IPS-18c (cell line): ENCODE results near the gene ACSS1.

Experiments
- H3K4me3 ChIP-seq: 2 replicates; pipeline ENCODE4 v1.7.0; 2013; ENCODE audit warnings: low read depth, mild to moderate bottlenecking, low read length, moderate library complexity; ENCODE audit not compliant: insufficient read depth
- H3K9me3 ChIP-seq: one replicate; pipeline ENCODE4 v1.6.1; 2013; ENCODE audit warnings: mild to moderate bottlenecking, low read length, moderate library complexity; ENCODE audit not compliant: control insufficient read depth, insufficient read depth

The ACSS1 gene

GRCh38 chr20:24963672-24964505, 94.0 kb downstream of the ACSS1 start:
- Histone ChIP-seq H3K9me3 (no peaks in the 10 kb centered on the region), H3K4me3 (no peak overlapping the region)

GRCh38 chr20:24962510-24962909, 95.4 kb downstream of the ACSS1 start:
- Histone ChIP-seq H3K4me3 (no peak overlapping the region), H3K9me3 (no peaks in the 10 kb centered on the region)

GRCh38 chr20:24962182-24962492, 95.8 kb downstream of the ACSS1 start:
- no peak overlapping the region for H3K4me3 ChIP-seq
- no peaks in the 10 kb centered on the region for H3K9me3 ChIP-seq

GRCh38 chr20:24961384-24962181, 96.4 kb downstream of the ACSS1 start:
- no peaks in the 10 kb centered on the region for H3K9me3 ChIP-seq
- H3K4me3 ChIP-seq, result no peak overlapping the region

GRCh38 chr20:24960861-24961260, 97.1 kb downstream of the ACSS1 start:
- Histone ChIP-seq H3K4me3 (no peak overlapping the region), H3K9me3 (no peaks in the 10 kb centered on the region)

GRCh38 chr20:24960302-24960801, 97.6 kb downstream of the ACSS1 start:
- Histone ChIP-seq H3K9me3 (no peaks in the 10 kb centered on the region), H3K4me3 (no peak overlapping the region)

- H3K9me3 ChIP-seq, result no peaks in the 10 kb centered on the region
- no peak overlapping the region for H3K4me3 ChIP-seq
Observed at GRCh38 chr20:24959591-24960301, 98.2 kb downstream of the ACSS1 start.

- H3K4me3 ChIP-seq, result no peak overlapping the region
- H3K9me3 ChIP-seq, result no peaks in the 10 kb centered on the region
Observed at GRCh38 chr20:24958506-24959385, 99.2 kb downstream of the ACSS1 start.

GRCh38 chr20:24957326-24958016, 100.5 kb downstream of the ACSS1 start:
- no peaks in the 10 kb centered on the region for H3K9me3 ChIP-seq
- H3K4me3 ChIP-seq, result no peak overlapping the region
